A549 (cell line): ENCODE measurements around the gene NYAP2. TPM values are rescaled to one million over a fixed set of nuclear protein-coding genes. Genes with fewer than 3 reads are reported as not detected.

Experiments
- ATAC-seq, 2 experiments: fragments of 200-7000 bp in 1 of 2; fragments of >200 bp in 1 of 2; cut with Nextera tagmentation in 1 of 2; cut with Tn5 transposase in 1 of 2; 3 replicates each; pipeline versions ENCODE4 v1.8.0 to v1.9.1; 2018 to 2020; ENCODE audit warnings: mild to moderate bottlenecking in 1 of 2, moderate library complexity in 1 of 2
- CTCF ChIA-PET: fragments of 300-600 bp; sonication (Branson Sonifier 250); formaldehyde crosslinking; extraction: SDS; loops from one replicate; lab custom pipeline; 2021; ENCODE audit warnings: antibody characterized with exemption, inconsistent platforms; lab: Yijun Ruan, JAX
- POLR2A ChIA-PET: fragments of 350-600 bp; formaldehyde crosslinking; extraction: SDS; loops from one replicate; lab custom pipeline; 2021; ENCODE audit warnings: antibody characterized with exemption, inconsistent platforms; lab: Yijun Ruan, JAX
- DNase-seq, 2 experiments: peaks; one replicate each; pipeline versions ENCODE4 v3.0.0 to v3.0.0-alpha.2; 2011 to 2016; ENCODE audit warnings: low read depth in 1 of 2, low spot score in 1 of 2
- FAIRE-seq: peaks from 2 replicates; lab custom pipeline; 2011; peaks lifted over from hg19 to GRCh38; lab: Jason Lieb, UNC
- H3K27ac ChIP-seq, 2 experiments: fragments of >200 bp; sonication (Bioruptor Twin); formaldehyde crosslinking; 3 replicates each; pipeline ENCODE4 v1.5.1; 2016 to 2017
- H3K4me1 ChIP-seq: fragments of >200 bp; sonication (Bioruptor Twin); formaldehyde crosslinking; 3 replicates; pipeline ENCODE4 v1.6.1; 2016
- H3K4me2 ChIP-seq: fragments of >200 bp; sonication (Bioruptor Twin); formaldehyde crosslinking; 3 replicates; pipeline ENCODE4 v1.6.1; 2016
- H3K4me3 ChIP-seq: fragments of >200 bp; sonication (Bioruptor Twin); formaldehyde crosslinking; 3 replicates; pipeline ENCODE4 v1.5.1; 2016
- H3K9me3 ChIP-seq: fragments of >200 bp; sonication (Bioruptor Twin); formaldehyde crosslinking; 3 replicates; pipeline ENCODE4 v1.6.1; 2016
- CBX2 ChIP-seq: fragments of 200-600 bp; sonication (generic); IDR thresholded peaks from 2 replicates; pipeline ENCODE4 v1.6.1; 2016; ENCODE audit warnings: low read depth, mild to moderate bottlenecking, borderline replicate concordance
- CEBPB ChIP-seq, 2 experiments: fragments of >200 bp in 1 of 2; sonication (Bioruptor Twin) in 1 of 2; formaldehyde crosslinking in 1 of 2; IDR thresholded peaks; 2 replicates each; pipeline ENCODE4 v1.6.1; 2012 to 2016
- CHD4 ChIP-seq: fragments of 200-600 bp; sonication (generic); IDR thresholded peaks from 2 replicates; pipeline ENCODE4 v1.6.1; 2016; ENCODE audit warnings: antibody characterized with exemption, mild to moderate bottlenecking, borderline replicate concordance
- EHF ChIP-seq: fragments of 250-450 bp; sonication (Bioruptor Pico); IDR thresholded peaks from 2 replicates; pipeline ENCODE4 v1.5.0; 2020; ENCODE audit warnings: mild to moderate bottlenecking
- EHMT2 ChIP-seq: fragments of 200-600 bp; sonication (generic); IDR thresholded peaks from 2 replicates; pipeline ENCODE4 v1.6.1; 2016; ENCODE audit warnings: antibody characterized with exemption, low read depth, mild to moderate bottlenecking, moderate library complexity
- FOSB ChIP-seq: fragments of 250-450 bp; sonication (Bioruptor Pico); IDR thresholded peaks from 2 replicates; pipeline ENCODE4 v1.5.0; 2020; ENCODE audit warnings: mild to moderate bottlenecking, moderate library complexity
- FOSL2 ChIP-seq, 2 experiments: fragments of 450-650 bp in 1 of 2; fragments of >200 bp in 1 of 2; sonication (Bioruptor Twin) in 1 of 2; formaldehyde crosslinking; IDR thresholded peaks; 2 replicates each; pipeline versions ENCODE4 v1.5.0 to v1.6.1; 2016 to 2020; ENCODE audit warnings: mild to moderate bottlenecking in 1 of 2, moderate library complexity in 1 of 2
- FOXS1 ChIP-seq: fragments of 250-450 bp; sonication (Bioruptor Pico); IDR thresholded peaks from 2 replicates; pipeline ENCODE4 v1.5.0; 2020; ENCODE audit warnings: mild to moderate bottlenecking, moderate library complexity
- GATA3 ChIP-seq: IDR thresholded peaks from 2 replicates; pipeline ENCODE4 v1.6.1; 2012; ENCODE audit warnings: borderline replicate concordance
- HEYL ChIP-seq: fragments of 250-450 bp; sonication (Bioruptor Pico); IDR thresholded peaks from 2 replicates; pipeline ENCODE4 v1.8.0; 2021; ENCODE audit warnings: mild to moderate bottlenecking, moderate library complexity
- HOXB5 ChIP-seq: fragments of 250-450 bp; sonication (Bioruptor Pico); IDR thresholded peaks from 2 replicates; pipeline ENCODE4 v1.5.0; 2020; ENCODE audit warnings: mild to moderate bottlenecking, moderate library complexity
- JUN ChIP-seq, 2 experiments: fragments of >200 bp; sonication (Bioruptor Twin); formaldehyde crosslinking; IDR thresholded peaks; 2 replicates in 1 of 2; 3 replicates in 1 of 2; pipeline ENCODE4 v1.6.1; 2016 to 2017
- JUNB ChIP-seq: fragments of >200 bp; sonication (Bioruptor Twin); formaldehyde crosslinking; IDR thresholded peaks from 2 replicates; pipeline ENCODE4 v1.6.1; 2016
- KDM5A ChIP-seq: fragments of 200-600 bp; sonication (generic); IDR thresholded peaks from 2 replicates; pipeline ENCODE4 v1.6.1; 2016; ENCODE audit warnings: antibody characterized with exemption, mild to moderate bottlenecking
- NFE2L2 ChIP-seq: fragments of 150-350 bp; conservative IDR thresholded peaks from 2 replicates; pipeline ENCODE4 v1.6.1; 2014; ENCODE audit warnings: low read length
- PHF8 ChIP-seq: fragments of 200-600 bp; sonication (generic); IDR thresholded peaks from 2 replicates; pipeline ENCODE4 v1.6.1; 2016; ENCODE audit warnings: low read depth, mild to moderate bottlenecking, antibody characterized with exemption, moderate library complexity, borderline replicate concordance
- RAD21 ChIP-seq, 2 experiments: fragments of >200 bp in 1 of 2; sonication (Bioruptor Twin) in 1 of 2; formaldehyde crosslinking in 1 of 2; IDR thresholded peaks in 1 of 2; conservative IDR thresholded peaks in 1 of 2; 2 replicates in 1 of 2; 3 replicates in 1 of 2; pipeline ENCODE4 v1.6.1; 2012 to 2018; ENCODE audit warnings: inconsistent platforms in 1 of 2
- RARB ChIP-seq: fragments of 250-450 bp; sonication (Bioruptor Pico); IDR thresholded peaks from 2 replicates; pipeline ENCODE4 v1.8.0; 2021; ENCODE audit warnings: mild to moderate bottlenecking, moderate library complexity
- RFX5 ChIP-seq: fragments of 450-650 bp; IDR thresholded peaks from 2 replicates; pipeline ENCODE4 v1.7.1; 2014; ENCODE audit warnings: antibody characterized with exemption, mild to moderate bottlenecking, moderate library complexity
- RNF2 ChIP-seq: fragments of 200-600 bp; sonication (generic); IDR thresholded peaks from 2 replicates; pipeline ENCODE4 v1.6.1; 2016; ENCODE audit warnings: low read depth, mild to moderate bottlenecking, antibody characterized with exemption, moderate library complexity, borderline replicate concordance
- SMC3 ChIP-seq: fragments of >200 bp; sonication (Bioruptor Twin); formaldehyde crosslinking; IDR thresholded peaks from 3 replicates; pipeline ENCODE4 v1.6.1; 2018; ENCODE audit warnings: inconsistent platforms
- TP53 ChIP-seq: fragments of 250-450 bp; sonication (Bioruptor Pico); IDR thresholded peaks from 2 replicates; pipeline ENCODE4 v1.5.0; 2021; ENCODE audit warnings: mild to moderate bottlenecking, moderate library complexity
- ZC3H11A ChIP-seq: fragments of 450-650 bp; IDR thresholded peaks from 2 replicates; pipeline ENCODE4 v1.6.1; 2014; ENCODE audit warnings: antibody characterized with exemption, mild to moderate bottlenecking
- ZSCAN20 ChIP-seq: fragments of 250-450 bp; sonication (Bioruptor Pico); IDR thresholded peaks from 2 replicates; pipeline ENCODE4 v1.8.0; 2022; ENCODE audit warnings: mild to moderate bottlenecking, moderate library complexity
- WGBS: methylation state at CpG from one replicate; pipeline ENCODE4 v1.1.6; 2017; ENCODE audit errors: missing lambda C conversion rate; 5-methylcytosine and 5-hydroxymethylcytosine counted together
- polyA plus RNA-seq, 4 experiments: library from polyadenylated mRNA; depleted of rRNA in 3 of 4; stranded (reverse); fragments of >200 nt; fragmentation: RNase III in 1 of 4; extraction: RNeasy Plus Mini Kit Qiagen cat#74134 plus additional on column Dnase treatment in 1 of 4; gene quantifications; 2 replicates in 3 of 4; 3 replicates in 1 of 4; pipeline ENCODE4 v1.2.3, GENCODE V29; 2011 to 2017
- TF ChIP-seq, protein P1 (sequence below): fragments of >200 bp; sonication (Bioruptor Twin); formaldehyde crosslinking; IDR thresholded peaks from 2 replicates; pipeline ENCODE4 v1.6.1; 2016
- TF ChIP-seq, protein P2 (sequence below): IDR thresholded peaks from 2 replicates; pipeline ENCODE4 v1.6.1; 2012
- TF ChIP-seq, protein P3 (sequence below): fragments of 250-450 bp; sonication (Bioruptor Pico); IDR thresholded peaks from 2 replicates; pipeline ENCODE4 v1.5.0; 2020; ENCODE audit warnings: low read depth, mild to moderate bottlenecking, moderate library complexity
- TF ChIP-seq, protein P4 (sequence below): fragments of 200-600 bp; sonication (generic); IDR thresholded peaks from 2 replicates; pipeline ENCODE4 v1.6.1; 2016; ENCODE audit warnings: antibody characterized with exemption, mild to moderate bottlenecking, moderate library complexity

The NYAP2 gene
- polyA plus RNA-seq, 2 of the 4 experiments (the other 2 are of a cell fraction), result 0.01 TPM; not detected in 1

DNA sequence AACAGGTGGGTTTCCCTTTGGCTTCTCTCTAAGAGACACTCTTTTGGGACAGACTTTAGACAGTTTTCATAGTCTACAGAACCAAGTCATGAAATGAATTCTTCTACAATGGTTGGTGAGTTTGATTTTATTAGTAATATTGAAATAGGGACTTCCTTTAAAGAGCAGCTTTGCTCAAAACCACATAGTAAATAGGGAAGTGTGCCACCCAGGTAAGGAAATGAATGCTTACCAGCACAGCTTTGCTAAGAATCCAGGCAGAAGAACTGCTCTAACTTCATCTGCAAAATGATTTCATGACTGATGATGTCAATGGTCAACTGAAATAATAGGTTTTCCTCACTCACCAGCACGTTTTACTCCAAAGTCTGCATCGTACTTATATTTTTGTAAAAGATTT is 89.2 kb downstream of the NYAP2 start (continued):
- TF ChIP-seq, protein P1, sequence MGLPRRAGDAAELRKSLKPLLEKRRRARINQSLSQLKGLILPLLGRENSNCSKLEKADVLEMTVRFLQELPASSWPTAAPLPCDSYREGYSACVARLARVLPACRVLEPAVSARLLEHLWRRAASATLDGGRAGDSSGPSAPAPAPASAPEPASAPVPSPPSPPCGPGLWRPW, result no peak
- TF ChIP-seq SMC3 (no peak), EHF (CRISPR knock-in tag) (no peak), CHD4 (no peak)

DNA sequence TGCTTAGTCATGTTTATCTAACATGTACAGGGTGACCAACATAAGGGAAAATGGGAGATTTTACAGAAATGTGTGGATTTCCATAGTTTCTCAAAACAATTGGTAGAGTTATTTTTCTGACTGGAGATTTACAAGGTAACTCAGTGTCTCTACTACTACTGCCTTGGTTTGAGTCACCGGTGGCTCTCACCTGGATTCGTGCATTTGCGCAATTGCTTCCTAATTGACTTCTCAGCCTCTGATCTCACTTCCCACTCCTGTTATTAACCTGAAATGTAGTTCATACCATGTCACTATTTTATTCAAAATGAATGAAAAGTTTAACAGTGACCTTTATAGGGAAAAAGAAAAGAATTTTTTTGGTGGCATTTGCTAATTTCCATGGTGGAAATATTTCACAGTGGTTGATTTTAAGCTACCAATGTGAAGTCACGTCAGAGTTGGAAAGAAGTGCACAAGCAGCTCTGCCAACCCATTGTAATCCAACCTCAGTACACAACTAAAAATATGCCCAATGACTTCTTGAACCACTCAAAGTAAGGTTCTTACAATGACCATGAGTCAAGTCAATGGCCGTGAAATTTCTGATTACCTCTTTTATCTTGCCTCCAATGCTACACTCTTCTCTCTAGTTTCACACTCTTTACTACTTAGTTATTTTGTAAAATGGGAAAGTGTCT is 94.0 kb downstream of the NYAP2 start:
- 87% methylated on average over 5 of the region's 5 CpGs for WGBS
- TF ChIP-seq CEBPB (IDR thresholded peaks at IDR 0.05) (0 out of 4 replicates have a peak, but pooled peaks of 1 of the 2 experiments have one; percentile 14), CHD4 (no peak)
- ChIA-PET POLR2A (no interaction called here), CTCF (no interaction called here)
- Histone ChIP-seq H3K4me1 (no peaks in the 10 kb centered on the region), H3K9me3 (no peaks in the 10 kb centered on the region), H3K4me2 (no peak overlapping the region), H3K4me3 (no peak overlapping the region), H3K27ac (no peak overlapping the region)
- FAIRE-seq, result no peak
- no peak for DNase-seq
- no peak for ATAC-seq

DNA sequence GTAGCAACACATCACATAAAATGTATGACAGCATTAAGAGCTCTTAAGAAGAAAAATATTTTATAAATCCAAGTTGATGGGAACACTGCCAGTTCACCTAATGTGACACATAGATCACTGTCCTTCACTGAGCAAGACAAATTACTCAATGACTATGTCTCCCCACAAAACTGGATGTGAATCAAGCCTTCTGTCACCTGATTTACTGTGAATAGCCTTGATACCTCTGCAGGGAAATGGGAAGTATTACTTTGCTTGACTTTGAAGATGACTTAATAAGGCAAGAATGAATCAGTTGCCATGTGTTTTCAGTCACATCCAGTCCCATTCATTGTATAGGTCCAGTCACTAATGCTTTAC is 94.6 kb downstream of the NYAP2 start:
- ATAC-seq, result no peak
- DNase-seq, result no peak
- no peaks in the 10 kb centered on the region for H3K4me1 ChIP-seq
- TF ChIP-seq EHMT2 (no peak), RNF2 (no peak), RAD21 (conservative IDR thresholded peaks at IDR 0.05 in 1 of 2, IDR thresholded peaks at IDR 0.05 in 1 of 2) (no peak), TP53 (CRISPR knock-in tag) (no peak), ZC3H11A (no peak), KDM5A (no peak), CBX2 (no peak), NFE2L2 (no peak), HEYL (CRISPR knock-in tag) (no peak), PHF8 (no peak)
- TF ChIP-seq, protein P2, sequence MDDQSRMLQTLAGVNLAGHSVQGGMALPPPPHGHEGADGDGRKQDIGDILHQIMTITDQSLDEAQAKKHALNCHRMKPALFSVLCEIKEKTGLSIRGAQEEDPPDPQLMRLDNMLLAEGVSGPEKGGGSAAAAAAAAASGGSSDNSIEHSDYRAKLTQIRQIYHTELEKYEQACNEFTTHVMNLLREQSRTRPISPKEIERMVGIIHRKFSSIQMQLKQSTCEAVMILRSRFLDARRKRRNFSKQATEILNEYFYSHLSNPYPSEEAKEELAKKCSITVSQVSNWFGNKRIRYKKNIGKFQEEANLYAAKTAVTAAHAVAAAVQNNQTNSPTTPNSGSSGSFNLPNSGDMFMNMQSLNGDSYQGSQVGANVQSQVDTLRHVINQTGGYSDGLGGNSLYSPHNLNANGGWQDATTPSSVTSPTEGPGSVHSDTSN, result no peak
- ChIA-PET POLR2A (no interaction called here), CTCF (no interaction called here)
- H3K4me3 ChIP-seq, result no peak overlapping the region
- H3K27ac ChIP-seq, result no peak overlapping the region
- FAIRE-seq, result no peak
- H3K9me3 ChIP-seq, result no peaks in the 10 kb centered on the region
- no peak overlapping the region for H3K4me2 ChIP-seq

DNA sequence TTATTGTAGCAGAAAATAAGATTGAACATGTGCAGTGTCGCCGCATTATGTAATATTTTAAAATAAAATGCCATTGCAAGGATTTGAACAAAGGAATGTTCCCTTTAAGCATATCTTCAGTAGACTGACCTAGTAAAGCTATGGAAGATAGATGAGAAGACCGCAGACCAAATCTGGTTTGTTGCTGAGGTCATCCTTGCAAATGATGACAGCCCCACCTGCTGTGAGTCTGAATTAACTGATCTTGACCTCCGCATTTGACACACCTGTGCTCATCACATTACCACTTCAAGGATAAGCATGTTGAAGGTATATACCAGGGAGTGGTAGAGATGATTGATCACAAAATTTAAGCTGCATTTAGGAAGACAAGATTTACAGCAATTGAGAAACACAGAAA is 96.2 kb downstream of the NYAP2 start:
- 89% methylated on average over 4 of the region's 4 CpGs for WGBS
- no peaks in the 10 kb centered on the region for H3K9me3 ChIP-seq
- POLR2A ChIA-PET, result no interaction called here
- DNase-seq (no peak), ATAC-seq (no peak), FAIRE-seq (no peak)
- CTCF ChIA-PET, result no interaction called here
- H3K27ac ChIP-seq, result no peak overlapping the region
- no peaks in the 10 kb centered on the region for H3K4me1 ChIP-seq
- H3K4me2 ChIP-seq, result no peak overlapping the region
- H3K4me3 ChIP-seq, result no peak overlapping the region
- TF ChIP-seq JUNB (no peak), NFE2L2 (no peak), FOSL2 (IDR thresholded peaks at IDR 0.05) (no peak), FOSL2 (CRISPR knock-in tag; IDR thresholded peaks at IDR 0.05) (no peak), HOXB5 (CRISPR knock-in tag) (no peak), FOSB (CRISPR knock-in tag) (no peak), JUN (IDR thresholded peaks at IDR 0.05) (no peak), PHF8 (no peak), CBX2 (no peak), GATA3 (no peak), RNF2 (no peak), RARB (CRISPR knock-in tag) (no peak), FOXS1 (no peak), ZSCAN20 (CRISPR knock-in tag) (no peak), RFX5 (no peak)
- TF ChIP-seq, protein P3, sequence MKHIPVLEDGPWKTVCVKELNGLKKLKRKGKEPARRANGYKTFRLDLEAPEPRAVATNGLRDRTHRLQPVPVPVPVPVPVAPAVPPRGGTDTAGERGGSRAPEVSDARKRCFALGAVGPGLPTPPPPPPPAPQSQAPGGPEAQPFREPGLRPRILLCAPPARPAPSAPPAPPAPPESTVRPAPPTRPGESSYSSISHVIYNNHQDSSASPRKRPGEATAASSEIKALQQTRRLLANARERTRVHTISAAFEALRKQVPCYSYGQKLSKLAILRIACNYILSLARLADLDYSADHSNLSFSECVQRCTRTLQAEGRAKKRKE (CRISPR knock-in tag), result no peak
- TF ChIP-seq, protein P4, sequence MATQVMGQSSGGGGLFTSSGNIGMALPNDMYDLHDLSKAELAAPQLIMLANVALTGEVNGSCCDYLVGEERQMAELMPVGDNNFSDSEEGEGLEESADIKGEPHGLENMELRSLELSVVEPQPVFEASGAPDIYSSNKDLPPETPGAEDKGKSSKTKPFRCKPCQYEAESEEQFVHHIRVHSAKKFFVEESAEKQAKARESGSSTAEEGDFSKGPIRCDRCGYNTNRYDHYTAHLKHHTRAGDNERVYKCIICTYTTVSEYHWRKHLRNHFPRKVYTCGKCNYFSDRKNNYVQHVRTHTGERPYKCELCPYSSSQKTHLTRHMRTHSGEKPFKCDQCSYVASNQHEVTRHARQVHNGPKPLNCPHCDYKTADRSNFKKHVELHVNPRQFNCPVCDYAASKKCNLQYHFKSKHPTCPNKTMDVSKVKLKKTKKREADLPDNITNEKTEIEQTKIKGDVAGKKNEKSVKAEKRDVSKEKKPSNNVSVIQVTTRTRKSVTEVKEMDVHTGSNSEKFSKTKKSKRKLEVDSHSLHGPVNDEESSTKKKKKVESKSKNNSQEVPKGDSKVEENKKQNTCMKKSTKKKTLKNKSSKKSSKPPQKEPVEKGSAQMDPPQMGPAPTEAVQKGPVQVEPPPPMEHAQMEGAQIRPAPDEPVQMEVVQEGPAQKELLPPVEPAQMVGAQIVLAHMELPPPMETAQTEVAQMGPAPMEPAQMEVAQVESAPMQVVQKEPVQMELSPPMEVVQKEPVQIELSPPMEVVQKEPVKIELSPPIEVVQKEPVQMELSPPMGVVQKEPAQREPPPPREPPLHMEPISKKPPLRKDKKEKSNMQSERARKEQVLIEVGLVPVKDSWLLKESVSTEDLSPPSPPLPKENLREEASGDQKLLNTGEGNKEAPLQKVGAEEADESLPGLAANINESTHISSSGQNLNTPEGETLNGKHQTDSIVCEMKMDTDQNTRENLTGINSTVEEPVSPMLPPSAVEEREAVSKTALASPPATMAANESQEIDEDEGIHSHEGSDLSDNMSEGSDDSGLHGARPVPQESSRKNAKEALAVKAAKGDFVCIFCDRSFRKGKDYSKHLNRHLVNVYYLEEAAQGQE, result no peak
